Breast epithelium (tissue), 3 donors: Measurements from ENCODE around the gene KIAA0753.

Experiments used
- POLR2A ChIP-seq: fragments of 450-650 bp; IDR thresholded peaks from one replicate; pipeline ENCODE4 v1.6.1; 2016; ENCODE audit warnings: antibody characterized with exemption, mild to moderate bottlenecking, moderate library complexity
- POLR2AphosphoS5 ChIP-seq, 3 donors: sonication (generic); formaldehyde crosslinking; IDR thresholded peaks; one replicate each; pipeline ENCODE4 v1.6.1; 2017; ENCODE audit warnings: antibody characterized with exemption in 3 of 3
- TF ChIP-seq, protein P1 (sequence below), 3 donors: fragments of 450-650 bp; IDR thresholded peaks; one replicate each; pipeline ENCODE4 v1.5.1; 2016 to 2017; ENCODE audit warnings: antibody characterized with exemption in 3 of 3, mild to moderate bottlenecking in 3 of 3, moderate library complexity in 3 of 3

DNA sequence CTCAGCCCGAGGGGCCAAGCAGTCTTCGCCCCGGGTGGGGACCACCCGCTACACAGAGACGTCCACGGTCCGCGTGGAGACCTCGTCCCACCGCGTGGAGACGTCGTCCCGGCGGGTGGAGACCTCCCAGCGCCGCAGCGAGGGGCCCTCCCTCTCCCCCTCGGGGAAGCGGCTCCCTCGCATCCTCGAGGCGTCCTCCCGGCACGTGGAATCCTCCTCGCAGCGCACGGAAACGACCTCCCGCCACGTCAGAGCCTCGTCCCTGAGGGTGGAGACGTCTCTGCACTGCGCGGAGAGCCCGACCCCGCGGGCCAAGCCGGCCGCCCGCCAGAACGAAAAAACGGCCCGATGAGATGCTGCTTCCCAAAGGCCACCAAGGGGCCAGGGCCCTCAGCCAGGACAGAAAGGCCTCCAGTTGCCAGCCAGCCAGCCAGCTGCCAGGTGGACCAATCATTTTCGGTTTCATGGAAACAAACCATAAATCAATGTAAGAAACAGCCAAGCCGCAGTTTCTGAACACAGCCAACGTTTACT lies 11.5 kb upstream of the KIAA0753 start:
- TF ChIP-seq, protein P1, sequence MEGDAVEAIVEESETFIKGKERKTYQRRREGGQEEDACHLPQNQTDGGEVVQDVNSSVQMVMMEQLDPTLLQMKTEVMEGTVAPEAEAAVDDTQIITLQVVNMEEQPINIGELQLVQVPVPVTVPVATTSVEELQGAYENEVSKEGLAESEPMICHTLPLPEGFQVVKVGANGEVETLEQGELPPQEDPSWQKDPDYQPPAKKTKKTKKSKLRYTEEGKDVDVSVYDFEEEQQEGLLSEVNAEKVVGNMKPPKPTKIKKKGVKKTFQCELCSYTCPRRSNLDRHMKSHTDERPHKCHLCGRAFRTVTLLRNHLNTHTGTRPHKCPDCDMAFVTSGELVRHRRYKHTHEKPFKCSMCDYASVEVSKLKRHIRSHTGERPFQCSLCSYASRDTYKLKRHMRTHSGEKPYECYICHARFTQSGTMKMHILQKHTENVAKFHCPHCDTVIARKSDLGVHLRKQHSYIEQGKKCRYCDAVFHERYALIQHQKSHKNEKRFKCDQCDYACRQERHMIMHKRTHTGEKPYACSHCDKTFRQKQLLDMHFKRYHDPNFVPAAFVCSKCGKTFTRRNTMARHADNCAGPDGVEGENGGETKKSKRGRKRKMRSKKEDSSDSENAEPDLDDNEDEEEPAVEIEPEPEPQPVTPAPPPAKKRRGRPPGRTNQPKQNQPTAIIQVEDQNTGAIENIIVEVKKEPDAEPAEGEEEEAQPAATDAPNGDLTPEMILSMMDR (IDR thresholded peaks at IDR 0.05), result no peak
- TF ChIP-seq POLR2A (no peak), POLR2AphosphoS5 (IDR thresholded peaks at IDR 0.05) (peak in 2 of 3 donors; percentile 2 to 65)
